COLO829 (cell line): ENCODE measurements around the gene S1PR5.
A peak's percentile ranks its signal among the peaks of the same experiment; 100 is the strongest.

Experiments
- DNase-seq: peaks from one replicate; pipeline ENCODE4 v3.0.0; 2012; ENCODE audit warnings: low spot score

S1PR5 gene

DNA sequence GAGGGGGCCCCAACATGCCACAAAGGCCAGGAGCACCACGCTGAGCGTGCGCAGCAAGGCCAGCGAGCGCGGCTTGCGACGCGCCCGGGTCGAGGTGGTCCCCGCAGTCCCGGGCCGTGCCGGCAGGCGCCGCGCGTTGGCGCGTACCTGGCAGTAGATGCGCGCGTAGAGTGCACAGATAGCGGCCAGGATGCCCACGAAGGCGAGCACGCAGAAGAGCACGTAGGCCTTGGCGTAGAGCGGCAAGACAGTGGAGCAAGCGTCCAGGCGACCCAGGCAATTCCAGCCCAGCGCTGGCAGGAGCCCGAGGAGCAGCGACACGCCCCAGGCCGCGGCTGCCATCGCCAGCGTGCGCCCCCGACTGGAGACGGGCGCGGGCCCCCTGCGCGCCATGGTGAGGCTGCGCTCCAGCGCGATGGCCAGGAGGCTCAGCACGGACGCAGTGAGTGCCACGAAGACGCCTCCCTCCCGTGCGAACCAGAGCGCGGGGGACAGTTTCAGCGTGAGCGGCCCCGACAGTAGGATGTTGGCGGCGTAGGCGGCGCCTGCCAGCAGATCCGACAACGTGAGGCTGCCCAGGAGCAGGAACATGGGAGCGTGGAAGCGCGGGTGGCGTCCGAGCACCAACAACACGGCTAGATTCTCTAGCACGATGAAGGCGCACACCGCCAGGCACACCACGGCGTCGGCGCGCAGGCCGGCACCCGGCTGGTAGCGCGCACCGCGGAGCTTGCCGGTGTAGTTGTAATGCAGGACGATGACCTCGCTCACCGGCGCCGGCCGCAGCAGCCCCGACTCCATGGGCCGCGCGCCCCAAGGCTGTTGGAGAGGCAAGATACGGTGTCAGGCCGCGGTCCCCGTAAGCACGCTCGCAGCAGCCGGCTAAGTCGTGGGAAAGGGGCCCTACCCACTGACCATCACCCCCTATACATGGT is 2.8 kb downstream of the S1PR5 start:
- DNase-seq: no peak

DNA sequence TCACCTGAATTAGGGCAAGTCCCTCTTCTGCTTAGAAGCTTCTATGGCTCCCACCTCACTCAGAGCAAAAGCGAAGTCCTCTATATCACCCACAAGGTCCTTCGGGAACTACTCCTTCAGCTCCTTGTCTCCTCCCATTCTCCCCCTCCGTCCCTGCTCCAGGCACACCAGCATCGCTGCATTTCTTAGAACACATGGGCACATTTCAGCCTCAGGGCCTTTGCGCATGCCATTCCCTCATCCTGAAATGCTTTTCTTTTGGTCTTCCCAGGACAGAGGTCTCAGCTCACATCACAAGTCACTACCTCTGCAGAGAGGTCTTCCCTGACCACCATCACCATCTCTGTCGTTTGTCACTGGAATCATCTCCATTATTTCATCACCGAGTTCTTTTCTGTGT is 4.0 kb downstream of the S1PR5 start:
- DNase-seq: no peak

DNA sequence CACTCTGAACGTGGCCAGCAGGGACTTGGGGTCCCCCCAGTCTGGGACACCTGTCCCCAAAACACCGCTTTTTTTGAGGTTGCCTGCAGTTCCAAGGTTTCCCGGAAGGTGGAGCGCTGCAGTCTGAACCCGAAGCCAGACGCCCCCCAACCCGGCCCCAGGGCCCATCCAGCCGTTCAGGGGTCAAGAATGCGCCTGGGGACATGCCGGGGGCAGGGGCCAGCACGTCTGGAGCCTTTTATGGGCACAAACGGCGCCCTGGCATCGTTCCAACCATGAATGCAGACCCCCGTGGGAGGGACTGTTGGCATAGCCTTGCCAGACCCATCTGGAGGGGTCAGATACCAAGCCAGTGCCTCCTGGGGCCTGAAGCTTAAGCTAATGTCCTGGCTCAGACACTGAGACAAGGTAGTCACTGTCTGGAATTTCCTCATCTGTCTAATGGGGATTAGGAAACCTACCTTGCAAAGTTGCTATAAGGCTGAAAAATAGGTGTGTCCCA is 6.9 kb downstream of the S1PR5 start:
- no peak for DNase-seq

DNA sequence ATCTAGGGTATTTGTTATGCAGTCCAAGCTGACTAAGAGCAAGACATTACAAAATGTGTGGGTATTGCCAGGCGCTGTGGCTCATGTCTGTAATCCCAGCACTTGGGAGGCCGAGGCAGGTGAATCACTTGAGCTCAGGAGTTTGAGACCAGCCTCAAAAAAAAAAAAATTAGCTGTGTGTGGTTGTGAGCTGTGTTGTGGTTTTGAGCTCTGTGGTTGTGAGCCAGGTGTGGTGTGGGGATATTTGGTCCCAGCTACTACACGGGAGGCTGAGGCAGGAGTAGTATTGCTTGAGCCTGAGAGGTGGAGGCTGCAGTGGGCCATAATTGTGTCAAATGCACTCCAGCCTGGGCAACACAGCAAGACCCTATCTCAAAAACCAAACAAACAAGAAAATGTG is 8.5 kb downstream of the S1PR5 start:
- DNase-seq: no peak

DNA sequence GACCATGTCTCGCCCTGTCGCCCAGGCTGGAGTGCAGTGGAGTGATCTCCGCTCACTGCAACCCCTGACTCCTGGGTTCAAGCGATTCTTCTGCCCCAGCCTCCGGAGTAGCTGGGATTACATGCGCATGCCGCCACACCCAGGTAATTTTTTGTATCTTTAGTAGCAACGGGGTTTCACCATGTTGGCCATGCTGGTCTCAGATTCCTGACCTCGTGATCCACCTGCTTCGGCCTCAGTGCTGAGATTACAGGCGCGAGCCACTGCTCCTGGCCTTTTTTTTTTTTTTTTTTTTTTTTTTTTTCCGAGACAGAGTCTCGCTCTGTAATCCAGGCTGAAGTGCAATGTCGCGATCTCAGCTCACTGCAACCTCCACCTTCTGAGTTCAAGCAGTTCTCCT is 9.2 kb downstream of the S1PR5 start:
- DNase-seq: no peak

DNA sequence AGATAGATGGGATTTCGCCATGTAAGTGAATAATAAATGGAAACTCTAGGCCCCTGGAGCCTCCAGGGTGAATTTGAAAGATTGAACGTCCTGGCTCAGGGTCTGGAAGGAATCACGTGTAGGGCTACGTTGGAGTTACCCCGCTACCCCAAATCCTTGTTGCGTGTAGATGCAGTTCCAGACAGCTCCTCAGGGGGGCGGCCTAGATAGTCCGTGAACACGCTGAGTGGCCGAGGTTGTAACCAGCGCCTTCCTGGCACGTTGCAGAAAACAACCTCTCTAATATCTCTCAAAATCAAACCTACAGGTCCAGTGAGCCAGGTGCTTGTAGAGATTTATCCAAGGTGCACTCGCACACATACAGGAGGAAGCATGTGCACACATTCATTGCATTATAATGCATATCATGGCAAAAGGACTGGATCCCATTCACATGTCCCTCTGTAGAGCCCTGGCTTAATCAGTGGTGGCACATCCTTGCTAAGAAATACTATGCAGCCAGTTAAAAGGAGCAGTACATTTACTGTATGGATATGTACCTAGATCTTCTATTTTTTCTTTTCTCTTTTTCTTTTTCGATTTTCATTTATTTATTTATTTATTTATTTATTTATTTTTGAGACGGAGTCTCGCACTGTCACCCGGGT is 11.5 kb downstream of the S1PR5 start:
- peak; percentile 44 for DNase-seq

DNA sequence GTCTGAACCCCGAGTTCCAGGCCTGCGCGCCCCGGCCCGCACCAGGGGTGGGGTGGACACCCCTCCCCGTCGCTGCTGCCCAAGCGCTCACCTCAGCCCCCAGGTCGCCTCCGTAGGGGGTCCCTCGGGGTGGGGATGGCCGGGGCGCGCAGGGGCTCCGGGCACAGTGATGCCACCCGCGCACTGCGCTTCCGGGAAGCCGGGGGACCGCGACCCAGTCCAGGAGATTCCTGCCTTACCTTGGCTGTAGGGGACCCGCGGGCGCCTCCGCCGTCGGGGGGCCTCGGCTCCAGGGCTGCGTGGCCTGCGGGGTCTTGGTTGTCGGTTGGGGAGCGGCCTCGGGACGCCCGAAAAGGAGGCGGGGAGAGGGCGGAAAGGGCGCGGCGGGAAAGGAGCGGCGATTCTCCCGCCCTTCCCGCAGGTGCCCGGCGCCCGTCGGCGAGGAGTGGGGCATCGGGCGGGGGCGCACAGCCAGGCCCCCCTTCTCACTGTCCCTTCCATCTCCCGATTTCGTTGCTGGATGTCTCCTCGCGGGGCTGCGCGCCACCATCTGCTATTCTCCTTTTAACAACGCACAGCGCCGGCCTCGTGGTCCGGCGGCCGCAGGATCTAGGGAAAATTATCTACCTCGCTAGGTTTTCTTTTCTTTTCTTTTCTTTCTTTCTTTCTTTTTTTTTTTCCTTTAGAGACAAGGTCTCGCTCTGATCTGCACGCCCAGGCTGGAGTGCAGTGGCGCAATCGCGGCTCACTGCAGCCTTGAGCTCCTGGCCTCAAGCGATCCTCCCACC is 14.1 kb downstream of the S1PR5 start, which contains the start of gene KEAP1:
Gene KEAP1 (minus strand): TSS at position 355 of the 788 bp plus-strand sequence. CDS start 3,323 bp downstream, outside the sequence.
- no peak for DNase-seq

DNA sequence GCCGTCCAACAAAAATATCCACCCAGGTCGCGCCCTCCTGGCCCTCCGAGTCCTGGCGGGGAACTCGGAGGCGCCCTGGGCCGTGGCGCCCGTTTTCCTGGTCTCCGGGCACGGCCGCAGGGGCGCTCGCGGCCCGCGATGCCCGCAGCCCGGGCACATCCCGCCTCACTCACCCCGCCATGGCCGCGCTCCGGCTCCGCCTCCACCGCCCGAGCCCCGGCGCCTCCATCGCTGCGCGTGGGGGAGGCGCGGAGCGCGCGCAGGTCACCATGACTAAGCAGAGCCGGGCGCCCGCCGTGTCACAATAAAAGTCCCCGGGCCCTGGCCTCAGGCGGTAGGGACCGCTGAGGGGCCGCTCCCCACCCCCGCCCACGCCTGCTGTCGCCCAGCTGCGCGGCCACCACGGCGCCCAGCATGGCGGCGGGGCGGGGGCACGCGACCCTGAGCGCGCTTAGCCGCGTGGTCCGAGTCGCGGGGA is 14.7 kb downstream of the S1PR5 start:
- DNase-seq: peak; percentile 84

DNA sequence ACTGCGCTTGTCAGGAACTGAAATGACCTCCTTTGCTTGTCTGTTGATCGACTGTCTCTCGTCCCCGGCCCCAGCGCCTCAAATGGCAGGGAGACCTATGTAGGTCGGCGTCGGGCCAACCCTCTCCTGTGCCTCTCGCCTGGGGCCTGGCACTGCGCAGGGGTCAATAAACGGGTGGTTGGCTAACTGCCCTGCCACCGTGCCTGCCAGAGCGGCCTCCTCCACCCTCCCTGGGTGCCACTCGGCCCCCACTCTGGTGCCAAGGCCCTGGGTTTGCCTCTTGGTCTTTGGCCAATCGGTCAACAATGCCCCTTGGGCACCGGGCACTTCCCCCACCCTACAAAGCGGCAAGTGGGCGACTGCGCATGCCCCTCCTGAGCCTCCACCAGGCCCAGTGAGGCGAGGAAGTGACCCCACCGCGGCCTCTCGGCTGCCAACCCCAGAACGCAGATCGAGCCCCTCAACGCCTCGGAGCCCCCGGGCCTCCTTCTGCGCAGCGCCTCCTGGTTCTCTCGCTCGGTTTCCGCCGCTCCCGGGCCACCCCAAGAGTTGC is 15.2 kb downstream of the S1PR5 start:
- peak; percentile 48 for DNase-seq

DNA sequence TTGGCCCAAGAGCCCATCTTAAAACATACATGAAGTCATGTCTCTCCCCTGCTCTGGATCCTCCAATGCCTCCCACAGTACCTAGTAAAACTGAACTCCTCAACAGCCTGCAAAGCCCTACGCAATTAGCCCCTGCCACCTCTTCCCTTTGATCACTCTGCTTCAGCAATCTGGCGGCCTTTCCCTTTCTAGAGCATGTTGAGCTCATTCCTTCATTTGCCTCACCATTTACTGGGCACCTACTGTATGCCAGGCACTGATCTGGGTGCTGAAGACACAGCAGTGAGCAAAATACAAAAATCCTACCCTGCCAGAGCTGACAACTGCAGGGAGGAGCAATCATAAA is 17.0 kb downstream of the S1PR5 start:
- no peak for DNase-seq

DNA sequence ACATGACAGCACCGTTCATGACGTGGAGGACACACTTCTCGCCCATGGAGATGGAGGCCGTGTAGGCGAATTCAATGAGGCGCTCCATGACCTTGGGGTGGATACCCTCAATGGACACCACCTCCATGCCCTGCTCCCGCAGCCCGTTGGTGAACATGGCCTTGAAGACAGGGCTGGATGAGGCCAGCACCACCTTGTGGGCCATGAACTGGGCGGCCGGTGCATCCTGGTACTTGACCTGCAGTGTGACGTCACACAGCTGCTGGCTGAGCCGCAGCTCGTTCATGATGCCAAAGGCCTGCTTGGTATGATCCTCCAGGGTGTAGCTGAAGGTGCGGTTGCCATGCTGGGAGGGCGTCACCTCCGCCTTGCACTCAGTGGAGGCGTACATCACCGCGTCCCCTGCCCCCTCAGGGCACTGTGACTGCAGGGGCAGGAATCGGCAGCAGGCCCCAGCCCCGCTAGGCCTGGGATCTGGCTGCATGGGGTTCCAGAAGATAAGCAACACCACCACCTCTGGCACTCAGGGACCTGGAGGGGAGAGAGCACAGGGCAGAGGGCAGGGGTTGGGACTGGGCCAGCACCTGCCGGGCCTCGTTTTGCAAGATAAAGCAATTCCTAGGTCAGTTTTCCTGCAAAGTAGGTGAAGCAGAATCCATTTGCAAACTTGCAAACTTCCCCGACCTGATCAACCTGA is 17.5 kb downstream of the S1PR5 start:
- DNase-seq: no peak

DNA sequence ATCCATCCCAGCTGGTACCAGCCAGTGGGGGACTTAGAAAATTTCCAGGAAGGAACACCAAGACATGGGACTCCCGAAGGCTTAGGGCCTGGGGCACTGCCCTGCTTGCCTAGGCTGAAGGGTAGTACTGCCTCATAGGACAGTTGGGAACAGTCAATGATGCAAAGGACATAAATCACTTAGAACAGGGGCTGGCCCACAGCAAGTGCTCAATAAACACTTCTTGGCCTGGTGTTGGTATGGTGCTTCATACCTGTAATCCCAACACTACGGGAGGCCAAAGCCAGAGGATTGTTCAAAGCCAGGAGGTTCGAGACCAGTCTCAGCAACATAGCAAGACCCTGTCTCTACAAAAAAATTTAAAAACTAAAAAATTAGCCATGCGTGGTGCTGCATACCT is 19.9 kb downstream of the S1PR5 start:
- no peak for DNase-seq

DNA sequence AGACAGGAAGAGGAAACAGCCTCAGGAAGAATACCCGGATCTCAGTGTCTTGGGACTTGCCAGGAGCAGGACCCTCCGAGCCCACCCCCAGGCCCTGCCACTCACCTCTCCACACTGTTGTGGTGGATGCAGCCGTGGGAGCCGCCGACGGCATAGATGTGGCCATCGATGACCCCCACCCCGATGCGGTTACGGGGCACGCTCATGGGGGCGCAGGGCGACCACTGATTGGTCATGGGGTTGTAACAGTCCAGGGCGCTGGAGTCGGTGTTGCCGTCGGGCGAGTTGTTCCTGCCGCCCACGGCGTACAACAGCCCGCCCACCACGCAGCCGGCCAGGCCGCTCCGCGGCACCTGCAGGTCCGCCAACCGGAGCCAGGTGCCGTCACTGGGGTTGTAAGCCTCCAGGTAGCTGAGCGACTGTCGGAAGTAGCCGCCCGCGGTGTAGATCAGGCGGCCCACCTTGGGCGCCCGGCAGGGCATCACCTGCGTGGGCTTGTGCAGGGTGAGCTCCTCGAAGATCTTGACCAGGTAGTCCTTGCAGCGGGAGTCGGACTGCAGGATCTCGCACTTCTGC is 25.7 kb downstream of the S1PR5 start:
- DNase-seq: no peak

DNA sequence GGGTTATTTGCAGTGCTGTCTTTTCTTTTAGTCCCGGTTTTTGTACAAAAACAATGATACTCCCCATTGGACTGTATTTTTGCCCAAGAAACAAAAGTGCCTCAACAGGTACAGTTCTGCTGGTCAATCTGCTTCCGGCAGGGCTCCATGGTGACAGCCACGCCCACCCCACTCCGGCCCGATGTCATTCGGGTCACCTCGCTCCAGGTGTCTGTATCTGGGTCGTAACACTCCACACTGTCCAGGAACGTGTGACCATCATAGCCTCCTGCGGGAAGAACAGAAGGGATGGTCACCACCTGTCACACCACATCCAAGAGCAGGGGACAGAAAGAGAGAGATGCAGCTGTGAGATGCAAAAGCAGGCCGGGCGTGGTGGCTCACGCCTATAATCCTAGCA is 30.7 kb downstream of the S1PR5 start:
- DNase-seq: no peak

DNA sequence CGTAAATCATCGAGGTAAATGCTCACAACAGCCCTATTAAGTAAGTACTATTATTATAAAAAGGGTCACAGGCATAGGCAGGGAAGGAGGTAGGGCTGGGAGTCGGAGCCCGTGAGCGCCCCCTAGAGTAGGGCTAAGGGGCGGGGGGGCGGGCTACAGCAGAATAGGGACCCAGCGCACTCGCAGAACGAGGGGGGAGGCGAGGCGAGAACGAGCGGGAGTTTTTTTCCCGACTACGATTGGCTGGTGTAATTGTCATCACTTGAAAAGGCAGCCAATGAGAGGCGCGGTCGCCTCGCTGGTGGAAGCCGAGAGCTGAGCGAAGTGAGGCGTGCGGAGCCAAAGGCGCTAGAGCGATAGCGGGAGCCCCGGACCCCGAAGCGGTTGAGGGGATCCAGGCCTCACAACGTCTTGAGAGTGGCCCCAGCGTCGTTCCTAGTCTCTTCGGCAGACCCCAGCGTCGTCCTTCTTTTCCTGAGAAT is 38.3 kb downstream of the S1PR5 start:
- DNase-seq: peak; percentile 86

DNA sequence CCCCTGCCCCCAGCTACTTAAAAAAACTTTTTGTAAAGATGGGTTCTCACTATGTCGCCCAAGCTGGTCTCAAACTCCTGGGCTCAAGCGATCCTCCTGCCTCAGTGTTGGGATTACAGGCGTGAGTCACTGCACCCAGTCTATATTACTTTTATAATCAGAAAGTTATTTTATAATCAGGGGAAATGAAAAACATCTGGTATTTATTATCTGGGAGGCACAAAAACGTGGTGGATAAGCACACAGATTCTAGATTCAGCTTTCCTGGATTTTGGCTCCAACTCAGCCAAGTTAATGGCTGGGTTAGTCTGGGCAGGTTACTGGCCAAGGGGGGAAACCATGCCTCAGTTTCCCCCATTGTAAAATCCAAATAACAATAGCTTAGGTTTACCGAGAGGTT is 38.8 kb downstream of the S1PR5 start:
- DNase-seq: no peak

DNA sequence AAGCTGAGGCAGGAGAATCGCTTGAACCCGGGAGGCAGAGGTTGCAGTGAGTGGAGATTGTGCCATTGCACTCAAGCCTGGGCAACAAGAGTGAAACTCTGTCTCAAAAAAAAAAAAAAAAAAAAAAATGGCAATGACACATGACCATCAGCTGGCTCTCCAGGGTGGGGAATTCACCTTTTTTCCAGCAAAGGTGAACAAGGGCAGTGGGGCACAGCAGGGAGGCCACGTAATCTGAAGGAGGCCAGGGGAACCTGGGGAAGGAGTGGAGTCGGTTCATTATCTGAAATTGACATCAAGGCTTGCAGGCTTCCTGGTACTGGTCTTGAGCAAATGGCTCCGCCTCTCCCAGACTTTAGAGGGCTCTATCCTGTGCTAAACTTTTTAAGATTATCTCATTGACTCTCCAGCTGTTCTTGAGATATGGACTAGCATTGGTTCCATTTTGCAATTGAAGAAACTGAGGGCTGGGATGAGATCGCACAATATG is 42.2 kb downstream of the S1PR5 start:
- no peak for DNase-seq

DNA sequence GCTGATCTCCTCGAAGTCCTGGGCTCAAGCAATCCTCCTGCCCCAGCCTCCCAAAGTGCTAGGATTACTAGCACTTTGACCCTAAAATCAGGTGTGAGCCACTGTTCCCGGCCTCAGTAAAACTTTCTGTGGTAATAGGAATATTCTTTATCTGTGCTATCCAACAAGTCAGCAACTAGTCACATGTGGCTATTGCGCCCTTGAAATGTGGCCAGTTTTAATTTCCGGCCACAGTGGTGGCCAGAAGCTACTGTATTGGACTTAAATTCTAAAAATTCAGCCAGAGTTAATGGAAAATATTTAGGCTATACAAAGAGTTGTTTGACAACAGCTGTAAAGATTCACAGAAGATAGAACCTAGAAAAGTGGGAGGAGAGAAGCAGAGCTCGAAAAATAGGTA is 44.1 kb downstream of the S1PR5 start:
- no peak for DNase-seq

DNA sequence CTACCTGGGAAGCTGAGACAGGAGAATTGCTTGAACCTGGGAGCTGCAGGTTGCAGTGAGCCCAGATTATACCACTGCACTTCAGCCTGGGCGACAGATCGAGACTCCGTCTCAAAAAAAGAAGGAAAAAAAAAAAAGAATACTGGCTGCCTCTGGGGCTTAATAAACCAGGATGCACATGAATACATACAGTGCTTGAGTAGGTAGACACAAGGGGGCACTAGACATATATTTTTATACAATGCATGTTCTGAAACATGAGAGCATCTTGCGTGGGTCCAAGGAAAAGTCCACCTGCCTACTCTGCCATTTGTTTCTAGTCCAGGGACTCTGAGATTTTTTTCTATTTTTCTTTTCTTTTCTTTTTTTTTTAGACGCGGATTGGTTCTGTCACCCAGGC is 45.3 kb downstream of the S1PR5 start:
- DNase-seq: peak; percentile 42

DNA sequence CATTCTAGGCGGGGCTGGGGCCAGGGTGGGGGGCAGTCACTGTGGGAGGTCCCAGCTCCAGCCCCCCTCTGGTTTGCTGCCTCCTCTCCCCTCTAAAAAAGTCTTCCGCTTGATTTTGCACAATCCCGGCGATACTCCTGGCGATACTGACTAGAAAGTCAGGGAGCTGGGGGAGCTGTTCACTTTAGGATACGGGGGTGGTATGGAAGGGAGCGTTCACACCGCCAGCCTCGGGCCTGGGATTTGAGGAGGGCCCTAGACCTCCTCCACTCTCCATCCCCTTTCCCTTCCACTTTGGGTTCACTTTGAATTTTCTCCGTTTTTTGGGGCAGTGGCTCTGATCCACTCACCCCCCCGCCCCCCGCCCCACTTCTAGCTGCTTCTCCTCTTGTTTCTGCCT is 49.1 kb downstream of the S1PR5 start:
- DNase-seq: no peak
